Lower lobe of right lung (tissue), 2 donors: ENCODE results near the gene CEP170B. TPM values are rescaled to one million over a fixed set of nuclear protein-coding genes. Genes with fewer than 3 reads are reported as not detected.
A peak's percentile ranks its signal among the peaks of the same experiment; 100 is the strongest.

Experiments
- ATAC-seq, 2 donors: fragments of 200-7000 bp; cut with Tn5 transposase; one replicate each; pipeline ENCODE4 v1.9.1; 2020 to 2022; ENCODE audit warnings: mild to moderate bottlenecking in 2 of 2, moderate library complexity in 2 of 2
- DNase-seq: peaks from one replicate; pipeline ENCODE4 v3.0.0-alpha.2; 2020
- H3K27ac ChIP-seq: fragments of 200-600 bp; one replicate; pipeline ENCODE4 v1.8.0; 2022
- H3K27me3 ChIP-seq: fragments of 200-600 bp; one replicate; pipeline ENCODE4 v1.8.0; 2022; ENCODE audit warnings: low read depth
- H3K36me3 ChIP-seq: fragments of 200-600 bp; one replicate; pipeline ENCODE4 v1.8.0; 2022; ENCODE audit warnings: mild to moderate bottlenecking
- H3K4me1 ChIP-seq: fragments of 200-600 bp; one replicate; pipeline ENCODE4 v1.8.0; 2022
- H3K4me3 ChIP-seq: fragments of 200-600 bp; one replicate; pipeline ENCODE4 v1.8.0; 2022; ENCODE audit warnings: mild to moderate bottlenecking
- H3K9me3 ChIP-seq: fragments of 200-600 bp; one replicate; pipeline ENCODE4 v1.8.0; 2022
- intact Hi-C: fragments of 100-400 bp; cut with DNase I; formaldehyde crosslinking; loops from one replicate; pipeline ENCODE4 v1.11.0; 2022
- total RNA-seq: library from RNA; stranded (reverse); fragmentation: NEBNext Ultra II Directional; extraction: Animal tissue kit (Norgen Biotek cat#: 25700); gene quantifications from one replicate; pipeline ENCODE4 v1.2.1, GENCODE V29; 2021
- TF ChIP-seq, protein P1 (sequence below): fragments of 200-600 bp; IDR thresholded peaks from one replicate; pipeline ENCODE4 v1.8.0; 2022; ENCODE audit warnings: antibody characterized with exemption, mild to moderate bottlenecking
- donor health status: DM: no; HTN: yes; CAD: no; lungs with severe emphysema.

Gene CEP170B
- total RNA-seq, 1 donor from 2014 or later = 24.7 TPM

DNA sequence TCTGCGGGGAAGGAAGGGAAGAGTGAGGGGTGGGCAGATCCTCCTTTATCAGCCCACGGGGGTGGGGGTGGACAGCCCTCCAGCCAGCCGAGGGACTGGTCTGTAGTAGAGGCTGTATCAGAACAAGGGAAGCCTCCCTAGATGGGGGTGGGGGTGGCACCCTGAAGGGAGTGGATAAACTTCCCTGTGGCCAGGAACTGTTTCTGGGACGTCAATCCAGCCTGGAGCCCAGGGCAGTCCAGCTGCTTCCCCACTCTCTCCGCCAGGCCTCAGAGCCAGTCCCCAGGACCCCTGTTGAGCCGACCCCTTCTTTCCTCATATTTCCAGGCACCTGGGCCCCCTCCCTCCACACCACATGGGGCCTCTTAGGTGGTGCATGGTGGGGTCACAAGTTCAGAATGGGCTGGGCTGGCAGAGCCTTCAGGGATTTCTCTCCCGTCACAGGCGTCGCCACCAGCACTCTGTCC is 66.3 kb downstream of the CEP170B start:
- Histone ChIP-seq H3K9me3 (no peaks in the 10 kb centered on the region), H3K36me3 (no peaks in the 10 kb centered on the region), H3K4me3 (no peak overlapping the region), H3K27ac (no peak overlapping the region), H3K4me1 (peaks cover 20% of the 10 kb centered on the region), H3K27me3 (peaks cover 11% of the 10 kb centered on the region)
- intact Hi-C loops = no loop called here
- TF ChIP-seq, protein P1, sequence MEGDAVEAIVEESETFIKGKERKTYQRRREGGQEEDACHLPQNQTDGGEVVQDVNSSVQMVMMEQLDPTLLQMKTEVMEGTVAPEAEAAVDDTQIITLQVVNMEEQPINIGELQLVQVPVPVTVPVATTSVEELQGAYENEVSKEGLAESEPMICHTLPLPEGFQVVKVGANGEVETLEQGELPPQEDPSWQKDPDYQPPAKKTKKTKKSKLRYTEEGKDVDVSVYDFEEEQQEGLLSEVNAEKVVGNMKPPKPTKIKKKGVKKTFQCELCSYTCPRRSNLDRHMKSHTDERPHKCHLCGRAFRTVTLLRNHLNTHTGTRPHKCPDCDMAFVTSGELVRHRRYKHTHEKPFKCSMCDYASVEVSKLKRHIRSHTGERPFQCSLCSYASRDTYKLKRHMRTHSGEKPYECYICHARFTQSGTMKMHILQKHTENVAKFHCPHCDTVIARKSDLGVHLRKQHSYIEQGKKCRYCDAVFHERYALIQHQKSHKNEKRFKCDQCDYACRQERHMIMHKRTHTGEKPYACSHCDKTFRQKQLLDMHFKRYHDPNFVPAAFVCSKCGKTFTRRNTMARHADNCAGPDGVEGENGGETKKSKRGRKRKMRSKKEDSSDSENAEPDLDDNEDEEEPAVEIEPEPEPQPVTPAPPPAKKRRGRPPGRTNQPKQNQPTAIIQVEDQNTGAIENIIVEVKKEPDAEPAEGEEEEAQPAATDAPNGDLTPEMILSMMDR = no peak
- DNase-seq (peak; percentile 34), ATAC-seq (no peak)

DNA sequence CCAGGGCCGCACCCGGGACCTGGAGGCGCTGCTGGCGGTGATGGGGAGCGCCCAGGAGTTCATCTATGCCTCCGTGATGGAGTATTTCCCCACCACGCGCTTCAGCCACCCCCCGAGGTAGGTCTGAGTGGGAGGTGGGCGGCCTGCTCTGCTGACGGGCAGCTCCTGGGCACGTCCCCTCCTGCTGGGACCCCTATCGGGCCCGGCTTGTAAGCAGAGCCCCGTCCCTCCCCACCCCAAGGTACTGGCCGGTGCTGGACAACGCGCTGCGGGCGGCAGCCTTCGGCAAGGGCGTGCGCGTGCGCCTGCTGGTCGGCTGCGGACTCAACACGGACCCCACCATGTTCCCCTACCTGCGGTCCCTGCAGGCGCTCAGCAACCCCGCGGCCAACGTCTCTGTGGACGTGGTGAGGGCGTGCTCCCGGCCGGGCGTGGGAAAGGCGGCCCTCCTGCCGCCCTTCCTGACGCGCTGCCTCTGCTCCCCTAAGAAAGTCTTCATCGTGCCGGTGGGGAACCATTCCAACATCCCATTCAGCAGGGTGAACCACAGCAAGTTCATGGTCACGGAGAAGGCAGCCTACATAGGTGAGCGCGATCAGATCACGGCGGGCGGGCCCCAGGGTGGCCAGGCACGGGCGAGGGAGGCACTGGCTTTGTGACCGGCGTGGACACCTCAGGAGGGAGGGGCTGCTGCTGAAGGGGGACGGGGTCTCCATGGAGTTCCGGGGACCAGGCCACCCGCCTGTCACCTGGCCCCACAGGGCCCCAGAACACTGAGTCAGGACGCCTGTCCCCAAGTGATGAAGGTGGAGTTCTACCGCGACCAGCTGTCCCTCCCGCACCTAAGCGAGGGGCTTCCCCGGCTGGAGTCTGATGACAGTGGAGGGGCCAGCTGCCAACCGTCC is 67.0 kb downstream of the CEP170B start:
- ATAC-seq (no peak), DNase-seq (peak; percentile 46)
- no peaks in the 10 kb centered on the region for H3K9me3 ChIP-seq
- peaks cover 11% of the 10 kb centered on the region for H3K27me3 ChIP-seq
- TF ChIP-seq, protein P1 = no peak
- H3K27ac ChIP-seq = no peak overlapping the region
- peak overlapping the region; percentile 69 for H3K4me3 ChIP-seq
- H3K36me3 ChIP-seq = no peaks in the 10 kb centered on the region
- intact Hi-C loops = no loop called here
- peaks cover 20% of the 10 kb centered on the region for H3K4me1 ChIP-seq

GRCh38 chr14:104932676-104933631 is 67.9 kb downstream of the CEP170B start:
- intact Hi-C loops = no loop called here
- Histone ChIP-seq H3K4me3 (peak overlapping the region; percentile 69), H3K27me3 (peaks cover 11% of the 10 kb centered on the region), H3K9me3 (no peaks in the 10 kb centered on the region), H3K4me1 (peaks cover 20% of the 10 kb centered on the region), H3K36me3 (no peaks in the 10 kb centered on the region), H3K27ac (peak overlapping the region; percentile 53)
- DNase-seq (peak; percentile 90), ATAC-seq (peak; percentile 89 to 94)
- TF ChIP-seq, protein P1 = peak; percentile 71

DNA sequence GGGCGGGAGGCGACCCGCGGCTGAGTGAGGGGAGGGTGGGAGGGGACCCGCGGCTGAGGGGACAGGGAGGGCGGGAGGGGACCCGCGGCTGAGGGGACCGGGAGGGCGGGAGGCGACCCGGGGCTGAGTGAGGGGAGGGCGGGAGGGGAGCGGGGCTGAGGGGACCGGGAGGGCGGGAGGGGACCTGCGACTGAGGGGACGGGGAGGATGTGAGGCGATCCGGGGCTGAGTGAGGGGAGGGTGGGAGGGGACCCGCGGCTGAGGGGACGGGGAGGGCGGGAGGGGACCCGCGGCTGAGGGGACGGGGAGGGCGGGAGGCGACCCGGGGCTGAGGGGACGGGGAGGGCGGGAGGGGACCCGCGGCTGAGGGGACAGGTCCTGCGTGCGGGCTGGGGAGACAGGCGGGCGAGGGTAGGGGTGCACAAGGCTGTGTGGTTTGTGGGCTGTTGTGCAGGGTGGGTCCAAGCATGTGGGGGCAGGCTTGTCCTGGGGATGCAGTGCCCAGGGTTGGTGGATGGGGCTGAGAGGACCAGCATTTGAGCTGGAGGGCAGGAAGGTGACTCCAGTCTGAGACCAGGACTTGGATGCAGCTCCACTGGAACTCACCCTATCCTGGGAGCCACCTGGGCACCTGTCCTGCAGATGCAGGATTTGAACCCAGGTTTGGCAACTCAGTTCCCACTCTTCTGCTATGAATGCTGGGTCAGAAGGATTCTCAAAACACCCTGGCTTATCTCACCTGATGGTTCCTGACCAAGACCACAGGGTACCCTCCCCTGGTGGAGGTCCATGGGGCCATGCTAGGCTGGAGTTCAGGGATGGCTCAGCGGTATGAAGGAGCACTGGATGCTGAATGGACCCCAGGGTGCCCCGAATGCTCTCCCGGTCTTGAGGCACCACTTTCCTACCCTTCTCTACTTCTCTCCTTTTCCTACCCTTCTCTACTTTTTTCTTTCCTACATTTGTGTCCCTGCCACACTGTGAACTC is 69.0 kb downstream of the CEP170B start:
- Histone ChIP-seq H3K36me3 (no peaks in the 10 kb centered on the region), H3K27me3 (peaks cover 6% of the 10 kb centered on the region), H3K4me3 (peak overlapping the region; percentile 69), H3K4me1 (peaks cover 20% of the 10 kb centered on the region), H3K9me3 (no peaks in the 10 kb centered on the region), H3K27ac (no peak overlapping the region)
- intact Hi-C loops = no loop called here
- TF ChIP-seq, protein P1 = no peak
- ATAC-seq = no peak
- peak; percentile 30 for DNase-seq
